K562 treated with DMSO at 1 percent for 24 hours (cell line): ENCODE data around the gene H2AZ1. TPM values are rescaled to one million over a fixed set of nuclear protein-coding genes. Genes with fewer than 3 reads are reported as not detected.

Experiments used
- total RNA-seq: library from RNA; unstranded; fragments of 300-600 nt; gene quantifications from 2 replicates; pipeline ENCODE4 v1.2.3, GENCODE V29; 2022; ENCODE audit warnings: low read depth; ENCODE audit not compliant: insufficient read depth

H2AZ1 gene
- 1,146 and 1,268 TPM in 2 replicates for total RNA-seq

GRCh38 chr4:99949999-99950912, at the start of gene H2AZ1:
H2AZ1 (minus strand) TSS chr4:99950275; CDS start chr4:99950170, 105 bp downstream.

GRCh38 chr4:99946356-99947189, 3.5 kb downstream of the H2AZ1 start, which contains the start of gene DNAJB14:
DNAJB14 (minus strand) TSS chr4:99946618; CDS start chr4:99946571, 47 bp downstream.

Other genes with a start within 250 kb of the H2AZ1 start
- 3.0 and 4.8 TPM in 2 replicates for gene DAPP1, start 133.4 kb downstream of the H2AZ1 start, total RNA-seq
- gene LAMTOR3, start 55.8 kb downstream of the H2AZ1 start, total RNA-seq = 23.0 and 25.1 TPM in 2 replicates
- 41.9 and 43.2 TPM in 2 replicates for gene DNAJB14, start 3.7 kb downstream of the H2AZ1 start, total RNA-seq
- gene DDIT4L, start 240.2 kb upstream of the H2AZ1 start, total RNA-seq = not detected in 2 replicates